GM23338 (cell line): ENCODE data around the gene CMTM2. TPM values are rescaled to one million over a fixed set of nuclear protein-coding genes. Genes with fewer than 3 reads are reported as not detected.

Experiments used
- ATAC-seq: fragments of 200-7000 bp; cut with Tn5 transposase; 3 replicates; pipeline ENCODE4 v1.9.1; 2020
- DNase-seq: peaks from one replicate; pipeline ENCODE4 v3.0.0-alpha.2; 2015; ENCODE audit warnings: low spot score
- H2AFZ ChIP-seq: fragments of 200-600 bp; sonication (generic); 2 replicates; pipeline ENCODE4 v1.8.0; 2016; ENCODE audit warnings: antibody characterized with exemption, mild to moderate bottlenecking, moderate library complexity
- H3F3A ChIP-seq: fragments of 200-600 bp; sonication (generic); replicated peaks from 2 replicates; pipeline ENCODE4 v1.8.0; 2017; ENCODE audit warnings: antibody characterized with exemption, mixed run types, low read depth
- H3K27ac ChIP-seq: fragments of 200-600 bp; sonication (generic); 2 replicates; pipeline ENCODE4 v1.6.1; 2016; ENCODE audit warnings: low read depth
- H3K27me3 ChIP-seq: fragments of 200-600 bp; sonication (generic); 2 replicates; pipeline ENCODE4 v1.8.0; 2016; ENCODE audit warnings: mild to moderate bottlenecking, mixed run types, moderate library complexity; ENCODE audit not compliant: insufficient read depth
- H3K36me3 ChIP-seq: fragments of 200-600 bp; sonication (generic); 2 replicates; pipeline ENCODE4 v1.8.0; 2016; ENCODE audit warnings: mild to moderate bottlenecking; ENCODE audit not compliant: insufficient read depth
- H3K4me1 ChIP-seq: fragments of 200-600 bp; sonication (generic); 2 replicates; pipeline ENCODE4 v1.8.0; 2016; ENCODE audit warnings: mild to moderate bottlenecking, moderate library complexity; ENCODE audit not compliant: insufficient read depth
- H3K4me2 ChIP-seq: fragments of 200-600 bp; sonication (generic); 2 replicates; pipeline ENCODE4 v1.7.1; 2017; ENCODE audit warnings: mixed run types
- H3K4me3 ChIP-seq: fragments of 200-600 bp; sonication (generic); 2 replicates; pipeline ENCODE4 v1.6.1; 2016; ENCODE audit warnings: mixed run types
- H3K79me2 ChIP-seq: fragments of 200-600 bp; sonication (generic); replicated peaks from 2 replicates; pipeline ENCODE4 v1.8.0; 2017; ENCODE audit warnings: mild to moderate bottlenecking; ENCODE audit not compliant: insufficient read depth
- H3K9me2 ChIP-seq: fragments of 200-600 bp; sonication (generic); 2 replicates; pipeline ENCODE4 v1.8.0; 2017; ENCODE audit not compliant: insufficient read depth
- H4K20me1 ChIP-seq: fragments of 200-600 bp; sonication (generic); replicated peaks from 2 replicates; pipeline ENCODE4 v1.8.0; 2017; ENCODE audit warnings: mild to moderate bottlenecking; ENCODE audit not compliant: insufficient read depth
- H3K27ac Mint-ChIP-seq: 2 replicates; pipeline ENCODE4 v1.8.0; 2020; ENCODE audit warnings: inconsistent platforms, mild to moderate bottlenecking, moderate library complexity, mixed read lengths
- H3K27me3 Mint-ChIP-seq: 3 replicates; pipeline ENCODE4 v1.8.0; 2022; ENCODE audit warnings: low read depth, mild to moderate bottlenecking, moderate library complexity, mixed read lengths, inconsistent platforms; ENCODE audit not compliant: insufficient read depth, poor library complexity
- H3K36me3 Mint-ChIP-seq: 3 replicates; pipeline ENCODE4 v1.8.0; 2021; ENCODE audit warnings: low read depth, mild to moderate bottlenecking, inconsistent platforms, moderate library complexity, mixed read lengths
- H3K4me1 Mint-ChIP-seq: 3 replicates; pipeline ENCODE4 v1.8.0; 2020; ENCODE audit warnings: mild to moderate bottlenecking, inconsistent platforms, mixed read lengths
- H3K4me3 Mint-ChIP-seq: 3 replicates; pipeline ENCODE4 v1.8.0; 2021; ENCODE audit warnings: moderate library complexity, mild to moderate bottlenecking, inconsistent platforms, mixed read lengths
- H3K9me3 Mint-ChIP-seq: 3 replicates; pipeline ENCODE4 v1.8.0; 2020; ENCODE audit warnings: moderate library complexity, mild to moderate bottlenecking, inconsistent platforms, mixed read lengths
- CREB1 ChIP-seq: fragments of 250-450 bp; sonication (Bioruptor Pico); IDR thresholded peaks from 2 replicates; pipeline ENCODE4 v1.5.0; 2020; ENCODE audit warnings: low read depth, mild to moderate bottlenecking, moderate library complexity
- EZH2 ChIP-seq: fragments of 200-600 bp; sonication (generic); IDR thresholded peaks from one replicate; pipeline ENCODE4 v1.8.0; 2017; ENCODE audit warnings: antibody characterized with exemption, mild to moderate bottlenecking, low read depth; ENCODE audit not compliant: unreplicated experiment
- EZH2phosphoT487 ChIP-seq: fragments of 200-600 bp; sonication (generic); IDR thresholded peaks from one replicate; pipeline ENCODE4 v1.8.1; 2018; ENCODE audit warnings: antibody characterized with exemption; ENCODE audit not compliant: unreplicated experiment
- JUNB ChIP-seq: IDR thresholded peaks from one replicate; pipeline ENCODE4 v1.6.1; 2016; ENCODE audit warnings: antibody characterized with exemption; ENCODE audit not compliant: unreplicated experiment
- NANOG ChIP-seq: IDR thresholded peaks from 2 replicates; pipeline ENCODE4 v1.6.1; 2016; ENCODE audit warnings: antibody characterized with exemption, borderline replicate concordance
- POLR2AphosphoS5 ChIP-seq: IDR thresholded peaks from 2 replicates; pipeline ENCODE4 v1.6.1; 2016; ENCODE audit warnings: antibody characterized with exemption, low read depth
- STAT1 ChIP-seq: IDR thresholded peaks from one replicate; pipeline ENCODE4 v1.6.1; 2016; ENCODE audit warnings: antibody characterized with exemption; ENCODE audit not compliant: unreplicated experiment
- ZNF114 ChIP-seq: fragments of 250-450 bp; sonication (Bioruptor Pico); IDR thresholded peaks from 2 replicates; pipeline ENCODE4 v1.5.0; 2020; ENCODE audit warnings: mild to moderate bottlenecking, moderate library complexity
- ZNF331 ChIP-seq: fragments of 250-450 bp; sonication (Bioruptor Pico); IDR thresholded peaks from 2 replicates; pipeline ENCODE4 v1.5.0; 2020; ENCODE audit warnings: low read depth, mild to moderate bottlenecking, moderate library complexity
- ZNF462 ChIP-seq: fragments of 250-450 bp; sonication (Bioruptor Pico); IDR thresholded peaks from 2 replicates; pipeline ENCODE4 v1.5.0; 2020; ENCODE audit warnings: mild to moderate bottlenecking, moderate library complexity
- polyA plus RNA-seq: library from polyadenylated mRNA; unstranded; fragments of >200 nt; fragmentation: Nextera tagmentation; extraction: Ambion mirVana; gene quantifications from 2 replicates; pipeline ENCODE4 v1.2.1, GENCODE V29; 2016
- total RNA-seq: library from RNA; depleted of rRNA; stranded (reverse); fragments of >200 nt; shearing (Covaris generic); gene quantifications from 2 replicates; pipeline ENCODE4 v1.2.3, GENCODE V29; 2014
- TF ChIP-seq, protein P1 (sequence below): IDR thresholded peaks from one replicate; pipeline ENCODE4 v1.6.1; 2018; ENCODE audit warnings: antibody characterized with exemption; ENCODE audit not compliant: unreplicated experiment
- TF ChIP-seq, protein P2 (sequence below), 2 experiments: fragments of 200-600 bp in 1 of 2; sonication (generic) in 1 of 2; conservative IDR thresholded peaks; 2 replicates each; pipeline versions ENCODE4 v1.5.1 to v1.6.1; 2016 to 2017; ENCODE audit warnings: antibody characterized with exemption in 2 of 2, low read depth in 2 of 2, mild to moderate bottlenecking in 2 of 2, moderate library complexity in 1 of 2
- TF ChIP-seq, protein P3 (sequence below): IDR thresholded peaks from 2 replicates; pipeline ENCODE4 v1.6.1; 2016; ENCODE audit warnings: antibody characterized with exemption

Gene CMTM2
- total and polyA plus RNA-seq, 2 experiments from 2014 or later = not detected

DNA sequence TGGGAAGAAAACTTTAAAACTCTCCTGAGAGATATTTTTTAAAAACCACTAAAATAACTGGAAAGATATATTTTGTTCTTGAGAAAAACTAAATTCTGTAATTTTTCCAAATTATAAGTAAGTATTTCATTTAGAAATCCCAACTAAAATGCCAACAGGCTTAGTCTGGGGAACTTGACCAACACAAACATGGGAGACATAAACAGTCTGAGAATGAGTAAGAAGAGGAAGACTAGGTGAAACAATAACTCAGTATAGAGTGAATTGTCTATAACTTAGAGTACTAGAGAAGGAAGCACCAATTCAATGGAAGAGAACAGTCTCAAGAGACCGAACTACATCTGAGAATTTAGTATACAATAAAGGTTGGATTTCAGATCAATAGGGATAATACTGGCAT, 10.1 kb upstream of the CMTM2 start:
- Histone ChIP-seq H3K27me3 (no peaks in the 10 kb centered on the region), H3K9me2 (no peaks in the 10 kb centered on the region), H3K4me2 (no peak overlapping the region), H3K27ac (no peak overlapping the region), H3F3A (no peaks in the 10 kb centered on the region), H3K4me1 (no peaks in the 10 kb centered on the region), H4K20me1 (peaks cover 7% of the 10 kb centered on the region; the same call in 1 of the 2 replicates), H2AFZ (no peak overlapping the region), H3K79me2 (no peaks in the 10 kb centered on the region), H3K4me3 (no peak overlapping the region), H3K36me3 (no peaks in the 10 kb centered on the region)
- Mint-ChIP-seq H3K4me3 (no peak overlapping the region), H3K9me3 (no peaks in the 10 kb centered on the region), H3K4me1 (no peaks in the 10 kb centered on the region), H3K27me3 (no peaks in the 10 kb centered on the region), H3K36me3 (peaks cover 4% of the 10 kb centered on the region; the same call in 1 of the 3 replicates), H3K27ac (no peak overlapping the region)
- ATAC-seq (no peak), DNase-seq (no peak)
- TF ChIP-seq, protein P1, sequence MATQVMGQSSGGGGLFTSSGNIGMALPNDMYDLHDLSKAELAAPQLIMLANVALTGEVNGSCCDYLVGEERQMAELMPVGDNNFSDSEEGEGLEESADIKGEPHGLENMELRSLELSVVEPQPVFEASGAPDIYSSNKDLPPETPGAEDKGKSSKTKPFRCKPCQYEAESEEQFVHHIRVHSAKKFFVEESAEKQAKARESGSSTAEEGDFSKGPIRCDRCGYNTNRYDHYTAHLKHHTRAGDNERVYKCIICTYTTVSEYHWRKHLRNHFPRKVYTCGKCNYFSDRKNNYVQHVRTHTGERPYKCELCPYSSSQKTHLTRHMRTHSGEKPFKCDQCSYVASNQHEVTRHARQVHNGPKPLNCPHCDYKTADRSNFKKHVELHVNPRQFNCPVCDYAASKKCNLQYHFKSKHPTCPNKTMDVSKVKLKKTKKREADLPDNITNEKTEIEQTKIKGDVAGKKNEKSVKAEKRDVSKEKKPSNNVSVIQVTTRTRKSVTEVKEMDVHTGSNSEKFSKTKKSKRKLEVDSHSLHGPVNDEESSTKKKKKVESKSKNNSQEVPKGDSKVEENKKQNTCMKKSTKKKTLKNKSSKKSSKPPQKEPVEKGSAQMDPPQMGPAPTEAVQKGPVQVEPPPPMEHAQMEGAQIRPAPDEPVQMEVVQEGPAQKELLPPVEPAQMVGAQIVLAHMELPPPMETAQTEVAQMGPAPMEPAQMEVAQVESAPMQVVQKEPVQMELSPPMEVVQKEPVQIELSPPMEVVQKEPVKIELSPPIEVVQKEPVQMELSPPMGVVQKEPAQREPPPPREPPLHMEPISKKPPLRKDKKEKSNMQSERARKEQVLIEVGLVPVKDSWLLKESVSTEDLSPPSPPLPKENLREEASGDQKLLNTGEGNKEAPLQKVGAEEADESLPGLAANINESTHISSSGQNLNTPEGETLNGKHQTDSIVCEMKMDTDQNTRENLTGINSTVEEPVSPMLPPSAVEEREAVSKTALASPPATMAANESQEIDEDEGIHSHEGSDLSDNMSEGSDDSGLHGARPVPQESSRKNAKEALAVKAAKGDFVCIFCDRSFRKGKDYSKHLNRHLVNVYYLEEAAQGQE = no peak
- TF ChIP-seq STAT1 (no peak), ZNF114 (no peak), JUNB (no peak), CREB1 (no peak), EZH2 (no peak), EZH2phosphoT487 (no peak), POLR2AphosphoS5 (no peak), NANOG (no peak), ZNF331 (CRISPR knock-in tag) (no peak), ZNF462 (no peak)
- TF ChIP-seq, protein P2, sequence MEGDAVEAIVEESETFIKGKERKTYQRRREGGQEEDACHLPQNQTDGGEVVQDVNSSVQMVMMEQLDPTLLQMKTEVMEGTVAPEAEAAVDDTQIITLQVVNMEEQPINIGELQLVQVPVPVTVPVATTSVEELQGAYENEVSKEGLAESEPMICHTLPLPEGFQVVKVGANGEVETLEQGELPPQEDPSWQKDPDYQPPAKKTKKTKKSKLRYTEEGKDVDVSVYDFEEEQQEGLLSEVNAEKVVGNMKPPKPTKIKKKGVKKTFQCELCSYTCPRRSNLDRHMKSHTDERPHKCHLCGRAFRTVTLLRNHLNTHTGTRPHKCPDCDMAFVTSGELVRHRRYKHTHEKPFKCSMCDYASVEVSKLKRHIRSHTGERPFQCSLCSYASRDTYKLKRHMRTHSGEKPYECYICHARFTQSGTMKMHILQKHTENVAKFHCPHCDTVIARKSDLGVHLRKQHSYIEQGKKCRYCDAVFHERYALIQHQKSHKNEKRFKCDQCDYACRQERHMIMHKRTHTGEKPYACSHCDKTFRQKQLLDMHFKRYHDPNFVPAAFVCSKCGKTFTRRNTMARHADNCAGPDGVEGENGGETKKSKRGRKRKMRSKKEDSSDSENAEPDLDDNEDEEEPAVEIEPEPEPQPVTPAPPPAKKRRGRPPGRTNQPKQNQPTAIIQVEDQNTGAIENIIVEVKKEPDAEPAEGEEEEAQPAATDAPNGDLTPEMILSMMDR (conservative IDR thresholded peaks at IDR 0.05; ENCODE audit: low read depth in 2 of 2) = no peak
- TF ChIP-seq, protein P3, sequence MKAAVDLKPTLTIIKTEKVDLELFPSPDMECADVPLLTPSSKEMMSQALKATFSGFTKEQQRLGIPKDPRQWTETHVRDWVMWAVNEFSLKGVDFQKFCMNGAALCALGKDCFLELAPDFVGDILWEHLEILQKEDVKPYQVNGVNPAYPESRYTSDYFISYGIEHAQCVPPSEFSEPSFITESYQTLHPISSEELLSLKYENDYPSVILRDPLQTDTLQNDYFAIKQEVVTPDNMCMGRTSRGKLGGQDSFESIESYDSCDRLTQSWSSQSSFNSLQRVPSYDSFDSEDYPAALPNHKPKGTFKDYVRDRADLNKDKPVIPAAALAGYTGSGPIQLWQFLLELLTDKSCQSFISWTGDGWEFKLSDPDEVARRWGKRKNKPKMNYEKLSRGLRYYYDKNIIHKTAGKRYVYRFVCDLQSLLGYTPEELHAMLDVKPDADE = no peak
